DOHH2 (cell line): ENCODE results near the gene MDH1B.

Source experiments
- CTCF ChIP-seq: fragments of 200-600 bp; sonication (generic); IDR thresholded peaks from one replicate; pipeline ENCODE4 v1.5.1; 2014; ENCODE audit warnings: antibody characterized with exemption, mild to moderate bottlenecking, low read depth, low read length; ENCODE audit not compliant: poor library complexity, severe bottlenecking
- EZH2phosphoT487 ChIP-seq: fragments of 200-600 bp; sonication (generic); IDR thresholded peaks from 2 replicates; pipeline ENCODE4 v1.6.1; 2017; ENCODE audit warnings: borderline replicate concordance, mild to moderate bottlenecking, antibody characterized with exemption, low read length, moderate library complexity, mixed read lengths

GRCh38 chr2:206721256-206721920, 43.7 kb downstream of the MDH1B start:
- no peak for TF ChIP-seq CTCF
- no peak for TF ChIP-seq EZH2phosphoT487
